Prostate gland (tissue), 2 donors: Measurements from ENCODE around the gene SF3B2. TPM values are rescaled to one million over a fixed set of nuclear protein-coding genes. Genes with fewer than 3 reads are reported as not detected.

Experiments used
- DNase-seq: peaks from one replicate; pipeline ENCODE4 v3.0.0-alpha.2; 2019; ENCODE audit warnings: low spot score
- H3K27ac ChIP-seq, 2 donors: fragments of 200-600 bp; sonication (generic); 2 replicates each; pipeline ENCODE4 v1.5.1; 2017 to 2019
- H3K27me3 ChIP-seq: fragments of 200-600 bp; sonication (generic); replicated peaks from 2 replicates; pipeline ENCODE4 v1.5.1; 2019; ENCODE audit not compliant: insufficient read depth
- H3K36me3 ChIP-seq, 2 donors: fragments of 200-600 bp; sonication (generic); 1 replicate in 1 of 2; 2 replicates in 1 of 2; pipeline versions ENCODE4 v1.5.1 to v1.8.1; 2017 to 2019
- H3K4me1 ChIP-seq: fragments of 200-600 bp; sonication (generic); replicated peaks from 2 replicates; pipeline ENCODE4 v1.5.1; 2019
- H3K4me3 ChIP-seq, 2 donors: fragments of 200-600 bp; sonication (generic); 2 replicates each; pipeline ENCODE4 v1.5.1; 2017 to 2019
- H3K9me3 ChIP-seq: fragments of 200-600 bp; sonication (generic); 2 replicates; pipeline ENCODE4 v1.5.1; 2017
- CTCF ChIP-seq, 4 experiments: fragments of 200-600 bp in 2 of 4; fragments of 450-650 bp in 2 of 4; sonication (generic) in 2 of 4; IDR thresholded peaks; 1 replicate in 3 of 4; 2 replicates in 1 of 4; pipeline ENCODE4 v1.5.1; 2016 to 2019; ENCODE audit warnings: antibody characterized with exemption in 4 of 4, mild to moderate bottlenecking in 2 of 4, moderate library complexity in 2 of 4
- POLR2A ChIP-seq: fragments of 450-650 bp; IDR thresholded peaks from one replicate; pipeline ENCODE4 v1.6.1; 2016; ENCODE audit warnings: antibody characterized with exemption, mild to moderate bottlenecking
- POLR2AphosphoS5 ChIP-seq: sonication (generic); formaldehyde crosslinking; IDR thresholded peaks from one replicate; pipeline ENCODE4 v1.6.1; 2017; ENCODE audit warnings: antibody characterized with exemption
- WGBS: methylation state at CpG from one replicate; pipeline ENCODE4 v1.1.5; 2018; 5-methylcytosine and 5-hydroxymethylcytosine counted together
- intact Hi-C: fragments of 100-400 bp; cut with DNase I; formaldehyde crosslinking; loops from one replicate; pipeline ENCODE4 v1.14.2; 2022
- total RNA-seq, 2 donors: library from RNA; depleted of rRNA; stranded (reverse); fragments of >200 nt; gene quantifications; one replicate each; pipeline ENCODE4 v1.1.0, GENCODE V29; 2016

SF3B2 gene
- total RNA-seq, 2 donors from 2014 or later = 130 to 212 TPM

GRCh38 chr11:66037327-66037726 lies 14.8 kb upstream of the SF3B2 start:
- Histone ChIP-seq H3K27ac (no peak overlapping the region), H3K9me3 (no peaks in the 10 kb centered on the region), H3K27me3 (no peaks in the 10 kb centered on the region), H3K4me1 (no peaks in the 10 kb centered on the region), H3K4me3 (no peak overlapping the region), H3K36me3 (no peaks in the 10 kb centered on the region)
- intact Hi-C loops = no loop called here
- TF ChIP-seq POLR2AphosphoS5 (no peak), CTCF (IDR thresholded peaks at IDR 0.05) (no peak), POLR2A (no peak)
- no peak for DNase-seq
- 98% methylated on average over 3 of the region's 3 CpGs for WGBS

- 79% methylated on average over 3 of the region's 3 CpGs for WGBS
- Histone ChIP-seq H3K4me3 (no peak overlapping the region), H3K9me3 (no peaks in the 10 kb centered on the region), H3K27me3 (no peaks in the 10 kb centered on the region), H3K27ac (no peak overlapping the region), H3K36me3 (no peaks in the 10 kb centered on the region), H3K4me1 (no peaks in the 10 kb centered on the region)
- no peak for TF ChIP-seq POLR2A
- no peak for TF ChIP-seq POLR2AphosphoS5
- no peak for TF ChIP-seq CTCF (IDR thresholded peaks at IDR 0.05)
- no peak for DNase-seq
- intact Hi-C loops = no loop called here
These were observed 12.4 kb upstream of the SF3B2 start for GRCh38 chr11:66039765-66040164.

GRCh38 chr11:66042227-66042995 lies 9.8 kb upstream of the SF3B2 start:
- WGBS = 96% methylated on average over 81 of the region's 81 CpGs
- no peaks in the 10 kb centered on the region for H3K27me3 ChIP-seq
- no peak for DNase-seq
- no peaks in the 10 kb centered on the region for H3K4me1 ChIP-seq
- no peak overlapping the region for H3K4me3 ChIP-seq
- H3K9me3 ChIP-seq = no peaks in the 10 kb centered on the region
- no peak overlapping the region for H3K27ac ChIP-seq
- no peaks in the 10 kb centered on the region for H3K36me3 ChIP-seq
- intact Hi-C loops = no loop called here
- TF ChIP-seq POLR2AphosphoS5 = no peak

- no peaks in the 10 kb centered on the region for H3K9me3 ChIP-seq
- H3K27ac ChIP-seq = no peak overlapping the region
- intact Hi-C loops = no loop called here
- no peak overlapping the region for H3K4me3 ChIP-seq
- TF ChIP-seq POLR2A = no peak
- no peak for TF ChIP-seq CTCF (IDR thresholded peaks at IDR 0.05)
- TF ChIP-seq POLR2AphosphoS5 = no peak
- no peaks in the 10 kb centered on the region for H3K36me3 ChIP-seq
- WGBS = 96% methylated on average over 88 of the region's 88 CpGs
- H3K27me3 ChIP-seq = no peaks in the 10 kb centered on the region
- no peak for DNase-seq
- H3K4me1 ChIP-seq = no peaks in the 10 kb centered on the region
These were observed 8.9 kb upstream of the SF3B2 start for GRCh38 chr11:66042996-66043906.

GRCh38 chr11:66044757-66045156 lies 7.4 kb upstream of the SF3B2 start:
- TF ChIP-seq POLR2A (no peak), CTCF (IDR thresholded peaks at IDR 0.05) (no peak), POLR2AphosphoS5 (no peak)
- Histone ChIP-seq H3K27ac (no peak overlapping the region), H3K36me3 (no peaks in the 10 kb centered on the region), H3K9me3 (no peaks in the 10 kb centered on the region), H3K4me1 (peaks cover 4% of the 10 kb centered on the region), H3K27me3 (no peaks in the 10 kb centered on the region), H3K4me3 (no peak overlapping the region)
- 72% methylated on average over 6 of the region's 6 CpGs for WGBS
- intact Hi-C loops = no loop called here
- DNase-seq = no peak
